ENCODE results near the gene TXNIP. TPM values are rescaled to one million over a fixed set of nuclear protein-coding genes. Genes with fewer than 3 reads are reported as not detected.

TXNIP gene
- polyA plus RNA-seq, 1 donor (not counting 4 experiments of a cell fraction or from before 2014, with no cell fraction given): 159 TPM

DNA sequence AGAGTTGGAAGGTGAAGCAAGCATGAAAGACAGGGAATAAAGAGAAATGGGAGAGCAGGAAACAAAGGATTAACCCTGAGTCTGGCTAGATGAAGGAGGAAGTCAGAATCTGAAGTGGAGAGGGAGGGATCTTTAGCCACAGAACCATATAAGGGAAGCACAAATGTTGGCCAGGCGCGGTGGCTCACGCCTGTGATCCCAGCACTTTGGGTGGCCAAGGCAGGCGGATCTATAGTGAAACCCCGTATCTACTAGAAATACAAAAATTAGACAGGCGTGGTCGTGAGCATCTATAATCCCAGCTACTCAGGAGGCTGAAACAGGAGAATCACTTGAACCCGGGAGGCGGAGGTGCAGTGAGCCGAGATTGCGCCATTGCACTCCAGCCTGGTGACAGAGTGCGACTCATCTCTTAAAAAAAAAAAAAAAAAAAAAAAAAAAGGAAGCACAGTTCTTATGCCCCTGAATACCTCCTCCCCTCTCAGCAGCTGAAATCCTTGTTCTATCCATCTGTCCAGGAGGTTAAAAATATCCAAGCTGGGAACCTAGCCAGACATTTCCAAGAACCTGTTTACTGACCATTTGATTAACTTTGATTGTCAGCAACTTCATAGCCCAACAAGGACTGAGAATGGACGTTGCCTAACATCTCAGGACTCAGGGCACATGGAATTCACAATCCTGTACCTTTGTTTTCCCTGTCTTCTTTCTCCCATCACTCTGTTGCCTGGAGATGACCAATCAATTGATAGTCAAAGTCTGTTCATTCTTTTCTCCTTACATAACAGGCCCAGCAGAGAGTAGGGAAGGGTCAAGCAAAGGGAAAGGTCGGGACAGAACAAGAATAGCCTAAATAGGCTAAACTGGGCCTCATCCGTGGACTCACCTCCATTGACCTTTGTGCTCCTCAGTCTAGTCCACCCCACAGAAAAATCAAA is 10.6 kb downstream of the TXNIP start:
- peak overlapping the region; percentile 83 for H2AFZ ChIP-seq (ENCODE audit: control insufficient read depth, low read length)
- no peaks in the 10 kb centered on the region for H3K79me2 ChIP-seq (ENCODE audit: control insufficient read depth, insufficient read depth, low read length)
- no peak for TF ChIP-seq CTCF (optimal IDR thresholded peaks at IDR 0.05 in 1 of 3, IDR thresholded peaks at IDR 0.05 in 1 of 3, conservative IDR thresholded peaks at IDR 0.05 in 1 of 3; ENCODE audit: extremely low read depth in 1 of 3, insufficient read depth in 2 of 3, low read length in 3 of 3)
- TF ChIP-seq EZH2 (IDR thresholded peaks at IDR 0.05; ENCODE audit: low read length): no peak
- no peaks in the 10 kb centered on the region for H4K20me1 ChIP-seq (ENCODE audit: control insufficient read depth, extremely low read depth, insufficient read depth, low read length)
- no peaks in the 10 kb centered on the region for H3K27me3 ChIP-seq (ENCODE audit: control insufficient read depth, extremely low read depth, insufficient read depth, low read length)
- FAIRE-seq (no peak), DNase-seq (ENCODE audit: low read depth, low spot score) (no peak)
- H3K36me3 ChIP-seq (ENCODE audit: control insufficient read depth in 2 of 2, extremely low read depth in 1 of 2, insufficient read depth in 2 of 2, low read length in 2 of 2): no peaks in the 10 kb centered on the region
- dilution Hi-C loops (cut with MboI; ENCODE audit: extremely low pct_ligation_motif_present, low sequenced_read_pairs): no loop called here
- peak overlapping the region; percentile 69 for H3K4me2 ChIP-seq (ENCODE audit: control insufficient read depth, extremely low read depth, insufficient read depth, low read depth, low read length)
- H3K9ac ChIP-seq (ENCODE audit: control insufficient read depth, extremely low read depth, insufficient read depth, low read length): peak overlapping the region; percentile 14
- no peaks in the 10 kb centered on the region for H3K9me3 ChIP-seq (ENCODE audit: control insufficient read depth, low read depth, low read length)
- no peaks in the 10 kb centered on the region for H3K9me1 ChIP-seq (ENCODE audit: control insufficient read depth, extremely low read depth, insufficient read depth, low read length)
- peak overlapping the region in 2 of 3 experiments; percentile 4 to 18 for H3K4me3 ChIP-seq (ENCODE audit: control insufficient read depth in 2 of 3, extremely low read depth in 1 of 3, insufficient read depth in 2 of 3, low read depth in 1 of 3, low read length in 3 of 3)
- H3K27ac ChIP-seq (ENCODE audit: control insufficient read depth, insufficient read depth, low read length): peak overlapping the region; percentile 42
- H3K4me1 ChIP-seq (ENCODE audit: control insufficient read depth, extremely low read depth, insufficient read depth, low read length): peaks cover 30% of the 10 kb centered on the region

DNA sequence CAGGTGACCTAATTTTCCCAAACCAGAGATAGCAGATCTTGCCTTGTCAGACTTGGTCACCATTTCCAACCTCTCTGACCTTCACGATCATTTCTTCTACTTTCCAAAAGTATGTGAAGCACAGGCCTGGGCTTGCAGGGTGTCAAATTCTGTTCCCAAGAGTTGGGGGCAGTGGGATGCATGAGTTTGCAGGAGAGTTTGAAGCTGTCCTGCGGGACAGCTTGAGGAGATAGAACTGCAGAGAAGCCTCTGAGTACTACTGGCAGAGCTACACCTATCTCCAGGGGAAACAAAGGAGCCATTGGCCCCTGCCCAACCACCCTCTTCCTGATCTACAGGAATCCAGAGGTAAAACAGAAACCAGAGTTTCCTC is 11.3 kb downstream of the TXNIP start:
- DNase-seq (ENCODE audit: low read depth, low spot score): no peak
- Histone ChIP-seq H3K4me2 (ENCODE audit: control insufficient read depth, extremely low read depth, insufficient read depth, low read depth, low read length) (peak overlapping the region; percentile 69), H3K9ac (ENCODE audit: control insufficient read depth, extremely low read depth, insufficient read depth, low read length) (peak overlapping the region; percentile 14), H2AFZ (ENCODE audit: control insufficient read depth, low read length) (peak overlapping the region; percentile 83), H3K79me2 (ENCODE audit: control insufficient read depth, insufficient read depth, low read length) (no peaks in the 10 kb centered on the region), H3K9me1 (ENCODE audit: control insufficient read depth, extremely low read depth, insufficient read depth, low read length) (no peaks in the 10 kb centered on the region), H3K9me3 (ENCODE audit: control insufficient read depth, low read depth, low read length) (no peaks in the 10 kb centered on the region), H3K27ac (ENCODE audit: control insufficient read depth, insufficient read depth, low read length) (peak overlapping the region; percentile 42), H3K27me3 (ENCODE audit: control insufficient read depth, extremely low read depth, insufficient read depth, low read length) (no peaks in the 10 kb centered on the region), H3K36me3 (ENCODE audit: control insufficient read depth in 2 of 2, extremely low read depth in 1 of 2, insufficient read depth in 2 of 2, low read length in 2 of 2) (no peaks in the 10 kb centered on the region), H3K4me1 (ENCODE audit: control insufficient read depth, extremely low read depth, insufficient read depth, low read length) (peaks cover 34% of the 10 kb centered on the region), H4K20me1 (ENCODE audit: control insufficient read depth, extremely low read depth, insufficient read depth, low read length) (no peaks in the 10 kb centered on the region), H3K4me3 (ENCODE audit: control insufficient read depth in 2 of 3, extremely low read depth in 1 of 3, insufficient read depth in 2 of 3, low read depth in 1 of 3, low read length in 3 of 3) (peak overlapping the region in 2 of 3 experiments; percentile 4 to 18)
- dilution Hi-C loops (cut with MboI; ENCODE audit: extremely low pct_ligation_motif_present, low sequenced_read_pairs): no loop called here
- no peak for FAIRE-seq
- TF ChIP-seq EZH2 (IDR thresholded peaks at IDR 0.05; ENCODE audit: low read length) (no peak), CTCF (optimal IDR thresholded peaks at IDR 0.05 in 1 of 3, IDR thresholded peaks at IDR 0.05 in 1 of 3, conservative IDR thresholded peaks at IDR 0.05 in 1 of 3; ENCODE audit: extremely low read depth in 1 of 3, insufficient read depth in 2 of 3, low read length in 3 of 3) (no peak)

Data from keratinocyte (primary cell).